HepG2 (cell line): ENCODE measurements around the gene MIA3. TPM values are rescaled to one million over a fixed set of nuclear protein-coding genes. Genes with fewer than 3 reads are reported as not detected.

Source experiments
- CENPT ChIP-seq: sonication (generic); formaldehyde crosslinking; IDR thresholded peaks from 2 replicates; pipeline ENCODE4 v1.8.0; 2022; ENCODE audit warnings: low read depth, mild to moderate bottlenecking, moderate library complexity, missing genetic modification reagents
- GPN1 ChIP-seq: sonication (generic); formaldehyde crosslinking; IDR thresholded peaks from 2 replicates; pipeline ENCODE4 v1.5.1; 2020; ENCODE audit warnings: missing genetic modification reagents, borderline replicate concordance
- HOXA3 ChIP-seq: sonication (generic); formaldehyde crosslinking; IDR thresholded peaks from 2 replicates; pipeline ENCODE4 v1.5.0; 2020; ENCODE audit warnings: missing genetic modification reagents
- KAT7 ChIP-seq: IDR thresholded peaks from 2 replicates; pipeline ENCODE4 v1.6.1; 2018; ENCODE audit warnings: borderline replicate concordance, missing compliant biosample characterization
- KDM5A ChIP-seq: fragments of 200-600 bp; sonication (generic); IDR thresholded peaks from 2 replicates; pipeline ENCODE4 v1.7.0; 2018; ENCODE audit warnings: antibody characterized with exemption, mild to moderate bottlenecking, low read length, borderline replicate concordance
- MIER2 ChIP-seq: IDR thresholded peaks from 2 replicates; pipeline ENCODE4 v1.6.1; 2016; ENCODE audit warnings: missing biosample characterization, missing genetic modification reagents
- NCOA1 ChIP-seq: sonication (generic); formaldehyde crosslinking; IDR thresholded peaks from 2 replicates; pipeline ENCODE4 v1.9.0; 2021; ENCODE audit warnings: missing genetic modification reagents
- NONO ChIP-seq, 2 experiments: fragments of 450-650 bp in 1 of 2; sonication (generic) in 1 of 2; formaldehyde crosslinking in 1 of 2; IDR thresholded peaks in 1 of 2; conservative IDR thresholded peaks in 1 of 2; 2 replicates each; pipeline versions ENCODE4 v1.6.1 to v1.8.0; 2017 to 2022; ENCODE audit warnings: mild to moderate bottlenecking in 1 of 2, missing genetic modification reagents in 1 of 2, moderate library complexity in 1 of 2
- NR1H2 ChIP-seq: sonication (generic); formaldehyde crosslinking; IDR thresholded peaks from 2 replicates; pipeline ENCODE4 v1.8.1; 2022; ENCODE audit warnings: low read depth, missing genetic modification reagents, borderline replicate concordance
- RCOR2 ChIP-seq: IDR thresholded peaks from 2 replicates; pipeline ENCODE4 v1.6.1; 2016; ENCODE audit warnings: missing biosample characterization, missing genetic modification reagents
- SKI ChIP-seq: fragments of 450-650 bp; IDR thresholded peaks from one replicate; pipeline ENCODE4 v1.6.1; 2018; ENCODE audit warnings: mild to moderate bottlenecking; ENCODE audit not compliant: partially characterized antibody
- ZNF441 ChIP-seq: sonication (generic); formaldehyde crosslinking; IDR thresholded peaks from 2 replicates; pipeline ENCODE4 v1.7.0; 2021; ENCODE audit warnings: missing genetic modification reagents, borderline replicate concordance
- ZNF550 ChIP-seq: sonication (generic); formaldehyde crosslinking; IDR thresholded peaks from 2 replicates; pipeline ENCODE4 v1.4.0; 2020; ENCODE audit warnings: mild to moderate bottlenecking, missing genetic modification reagents, borderline replicate concordance
- polyA plus RNA-seq, 8 experiments: library from polyadenylated mRNA; depleted of rRNA in 3 of 8; stranded (reverse) in 7 of 8; unstranded in 1 of 8; fragments of >200 nt; fragmentation: Illumina TruSeq in 4 of 8; extraction: Trizol in 4 of 8; gene quantifications; 2 replicates each; pipeline versions ENCODE4 v1.2.1 to v1.2.3, GENCODE V29; 2011 to 2016; ENCODE audit warnings: low read depth in 4 of 8, missing spikeins in 1 of 8, mixed read lengths in 1 of 8; ENCODE audit not compliant: insufficient read depth in 1 of 8
- total RNA-seq, 5 experiments: library from RNA; depleted of rRNA; stranded (reverse); fragments of >200 nt; fragmentation: Illumina TruSeq; extraction: Trizol; gene quantifications; 2 replicates each; pipeline ENCODE4 v1.2.3, GENCODE V29; 2016; ENCODE audit warnings: low read depth in 1 of 5
- TF ChIP-seq, protein P1 (sequence below): sonication (generic); formaldehyde crosslinking; IDR thresholded peaks from 2 replicates; pipeline ENCODE4 v1.4.0; 2020; ENCODE audit warnings: missing genetic modification reagents
- TF ChIP-seq, protein P2 (sequence below): sonication (generic); formaldehyde crosslinking; IDR thresholded peaks from 2 replicates; pipeline ENCODE4 v1.8.0; 2022; ENCODE audit warnings: missing genetic modification reagents, low read depth, mild to moderate bottlenecking, borderline replicate concordance
- TF ChIP-seq, protein P3 (sequence below): sonication (generic); formaldehyde crosslinking; IDR thresholded peaks from 2 replicates; pipeline ENCODE4 v1.5.0; 2020; ENCODE audit warnings: missing genetic modification reagents
- TF ChIP-seq, protein P4 (sequence below): sonication (generic); formaldehyde crosslinking; IDR thresholded peaks from 2 replicates; pipeline ENCODE4; 2020; ENCODE audit warnings: missing genetic modification reagents, mild to moderate bottlenecking, borderline replicate concordance
- TF ChIP-seq, protein P5 (sequence below), 2 experiments: sonication (generic) in 1 of 2; formaldehyde crosslinking in 1 of 2; IDR thresholded peaks; 2 replicates each; pipeline versions ENCODE4 v1.5.1 to v1.6.1; 2011 to 2020; ENCODE audit warnings: borderline replicate concordance in 1 of 2, low read depth in 1 of 2, low read length in 1 of 2, mild to moderate bottlenecking in 1 of 2, missing genetic modification reagents in 1 of 2, moderate library complexity in 1 of 2

MIA3 gene
- total and polyA plus RNA-seq, 2 of the 13 experiments (the other 11 are each of a cell fraction or from before 2014, with no cell fraction given), result 45.6 to 48.7 TPM

DNA sequence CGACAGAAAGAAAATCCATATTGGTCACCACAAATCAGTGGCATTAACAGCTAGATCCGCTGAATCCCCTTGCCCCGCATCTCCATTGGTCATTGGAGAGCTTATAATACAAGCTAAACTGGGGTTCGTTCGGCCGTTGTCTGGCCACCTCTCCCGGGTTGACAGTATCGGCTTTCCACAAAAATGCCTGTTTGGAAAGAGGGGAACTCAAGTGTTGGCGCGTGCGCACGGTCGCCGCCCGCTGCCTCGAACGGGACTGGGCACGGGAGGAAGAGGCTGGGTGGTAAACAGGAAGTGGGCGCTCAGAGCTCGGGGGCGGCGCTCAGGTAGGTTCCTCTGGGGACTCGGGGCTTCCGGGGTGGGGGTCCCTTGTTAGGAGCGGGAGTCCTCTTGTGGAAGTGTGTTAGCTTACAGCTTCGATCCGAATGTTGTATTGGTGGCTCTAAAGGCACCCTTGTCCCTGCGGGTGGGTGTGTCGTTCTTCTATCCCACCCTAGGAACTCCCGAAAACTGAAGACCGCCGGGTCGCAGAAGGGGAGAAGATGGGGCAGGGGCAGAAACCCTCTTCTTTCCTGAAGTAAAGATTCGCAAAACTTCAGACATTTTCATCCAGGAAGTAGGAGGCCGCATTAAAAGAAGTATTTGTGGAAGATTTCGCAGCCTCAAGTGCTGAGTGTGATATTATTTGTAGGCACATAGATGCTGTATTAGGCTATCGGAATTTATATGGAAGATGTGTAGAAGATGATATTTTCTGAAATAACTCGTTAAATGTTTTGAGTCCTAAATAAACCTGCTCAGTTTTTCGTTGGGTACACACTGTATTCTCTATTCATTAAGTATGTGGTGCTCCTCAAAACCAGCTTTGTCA, 95.4 kb downstream of the MIA3 start (continued):
- peak; percentile 53; the same call in 1 of the 2 replicates for TF ChIP-seq HOXA3
- TF ChIP-seq, protein P1, sequence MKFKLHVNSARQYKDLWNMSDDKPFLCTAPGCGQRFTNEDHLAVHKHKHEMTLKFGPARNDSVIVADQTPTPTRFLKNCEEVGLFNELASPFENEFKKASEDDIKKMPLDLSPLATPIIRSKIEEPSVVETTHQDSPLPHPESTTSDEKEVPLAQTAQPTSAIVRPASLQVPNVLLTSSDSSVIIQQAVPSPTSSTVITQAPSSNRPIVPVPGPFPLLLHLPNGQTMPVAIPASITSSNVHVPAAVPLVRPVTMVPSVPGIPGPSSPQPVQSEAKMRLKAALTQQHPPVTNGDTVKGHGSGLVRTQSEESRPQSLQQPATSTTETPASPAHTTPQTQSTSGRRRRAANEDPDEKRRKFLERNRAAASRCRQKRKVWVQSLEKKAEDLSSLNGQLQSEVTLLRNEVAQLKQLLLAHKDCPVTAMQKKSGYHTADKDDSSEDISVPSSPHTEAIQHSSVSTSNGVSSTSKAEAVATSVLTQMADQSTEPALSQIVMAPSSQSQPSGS, result peak; percentile 41; the same call in 1 of the 2 replicates
- TF ChIP-seq MIER2 (CRISPR knock-in tag), result no peak
- TF ChIP-seq ZNF441 (CRISPR knock-in tag), result 0 out of 2 replicates have a peak, but pooled peaks have one; percentile 43
- peak; percentile 89; the same call in 1 of the 2 replicates for TF ChIP-seq NCOA1
- TF ChIP-seq, protein P2, sequence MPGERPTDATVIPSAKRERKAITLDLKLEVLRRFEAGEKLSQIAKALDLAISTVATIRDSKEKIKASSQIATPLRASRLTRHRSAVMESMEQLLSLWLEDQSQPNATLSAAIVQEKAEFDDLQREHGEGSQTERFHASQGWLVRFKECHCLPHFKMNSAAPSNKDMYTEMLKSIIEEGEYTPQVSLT (CRISPR knock-in tag), result no peak
- TF ChIP-seq CENPT, result no peak
- TF ChIP-seq SKI, result no peak
- TF ChIP-seq, protein P3, sequence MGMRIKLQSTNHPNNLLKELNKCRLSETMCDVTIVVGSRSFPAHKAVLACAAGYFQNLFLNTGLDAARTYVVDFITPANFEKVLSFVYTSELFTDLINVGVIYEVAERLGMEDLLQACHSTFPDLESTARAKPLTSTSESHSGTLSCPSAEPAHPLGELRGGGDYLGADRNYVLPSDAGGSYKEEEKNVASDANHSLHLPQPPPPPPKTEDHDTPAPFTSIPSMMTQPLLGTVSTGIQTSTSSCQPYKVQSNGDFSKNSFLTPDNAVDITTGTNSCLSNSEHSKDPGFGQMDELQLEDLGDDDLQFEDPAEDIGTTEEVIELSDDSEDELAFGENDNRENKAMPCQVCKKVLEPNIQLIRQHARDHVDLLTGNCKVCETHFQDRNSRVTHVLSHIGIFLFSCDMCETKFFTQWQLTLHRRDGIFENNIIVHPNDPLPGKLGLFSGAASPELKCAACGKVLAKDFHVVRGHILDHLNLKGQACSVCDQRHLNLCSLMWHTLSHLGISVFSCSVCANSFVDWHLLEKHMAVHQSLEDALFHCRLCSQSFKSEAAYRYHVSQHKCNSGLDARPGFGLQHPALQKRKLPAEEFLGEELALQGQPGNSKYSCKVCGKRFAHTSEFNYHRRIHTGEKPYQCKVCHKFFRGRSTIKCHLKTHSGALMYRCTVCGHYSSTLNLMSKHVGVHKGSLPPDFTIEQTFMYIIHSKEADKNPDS, result 0 out of 2 replicates have a peak, but pooled peaks have one; percentile 44
- TF ChIP-seq, protein P4, sequence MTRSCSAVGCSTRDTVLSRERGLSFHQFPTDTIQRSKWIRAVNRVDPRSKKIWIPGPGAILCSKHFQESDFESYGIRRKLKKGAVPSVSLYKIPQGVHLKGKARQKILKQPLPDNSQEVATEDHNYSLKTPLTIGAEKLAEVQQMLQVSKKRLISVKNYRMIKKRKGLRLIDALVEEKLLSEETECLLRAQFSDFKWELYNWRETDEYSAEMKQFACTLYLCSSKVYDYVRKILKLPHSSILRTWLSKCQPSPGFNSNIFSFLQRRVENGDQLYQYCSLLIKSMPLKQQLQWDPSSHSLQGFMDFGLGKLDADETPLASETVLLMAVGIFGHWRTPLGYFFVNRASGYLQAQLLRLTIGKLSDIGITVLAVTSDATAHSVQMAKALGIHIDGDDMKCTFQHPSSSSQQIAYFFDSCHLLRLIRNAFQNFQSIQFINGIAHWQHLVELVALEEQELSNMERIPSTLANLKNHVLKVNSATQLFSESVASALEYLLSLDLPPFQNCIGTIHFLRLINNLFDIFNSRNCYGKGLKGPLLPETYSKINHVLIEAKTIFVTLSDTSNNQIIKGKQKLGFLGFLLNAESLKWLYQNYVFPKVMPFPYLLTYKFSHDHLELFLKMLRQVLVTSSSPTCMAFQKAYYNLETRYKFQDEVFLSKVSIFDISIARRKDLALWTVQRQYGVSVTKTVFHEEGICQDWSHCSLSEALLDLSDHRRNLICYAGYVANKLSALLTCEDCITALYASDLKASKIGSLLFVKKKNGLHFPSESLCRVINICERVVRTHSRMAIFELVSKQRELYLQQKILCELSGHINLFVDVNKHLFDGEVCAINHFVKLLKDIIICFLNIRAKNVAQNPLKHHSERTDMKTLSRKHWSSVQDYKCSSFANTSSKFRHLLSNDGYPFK (CRISPR knock-in tag), result no peak; the same call in 1 of the 2 replicates
- no peak for TF ChIP-seq KAT7
- no peak for TF ChIP-seq ZNF550
- no peak for TF ChIP-seq RCOR2 (CRISPR knock-in tag)
- TF ChIP-seq KDM5A, result peak; percentile 22; the same call in 1 of the 2 replicates
- no peak for TF ChIP-seq NONO (IDR thresholded peaks at IDR 0.05)
- TF ChIP-seq NONO (CRISPR knock-in tag; conservative IDR thresholded peaks at IDR 0.05), result 0 out of 2 replicates have a peak, but pooled peaks have one; percentile 25
- TF ChIP-seq NR1H2 (CRISPR knock-in tag), result no peak
- TF ChIP-seq GPN1, result no peak
- TF ChIP-seq, protein P5, sequence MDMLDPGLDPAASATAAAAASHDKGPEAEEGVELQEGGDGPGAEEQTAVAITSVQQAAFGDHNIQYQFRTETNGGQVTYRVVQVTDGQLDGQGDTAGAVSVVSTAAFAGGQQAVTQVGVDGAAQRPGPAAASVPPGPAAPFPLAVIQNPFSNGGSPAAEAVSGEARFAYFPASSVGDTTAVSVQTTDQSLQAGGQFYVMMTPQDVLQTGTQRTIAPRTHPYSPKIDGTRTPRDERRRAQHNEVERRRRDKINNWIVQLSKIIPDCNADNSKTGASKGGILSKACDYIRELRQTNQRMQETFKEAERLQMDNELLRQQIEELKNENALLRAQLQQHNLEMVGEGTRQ (IDR thresholded peaks at IDR 0.05; ENCODE audit: low read depth, low read length), result no peak
- TF ChIP-seq, protein P5 (CRISPR knock-in tag; IDR thresholded peaks at IDR 0.05; ENCODE audit: borderline replicate concordance), result no peak
